HepG2 (cell line): ENCODE results near the gene FGFR4. TPM values are rescaled to one million over a fixed set of nuclear protein-coding genes. Genes with fewer than 3 reads are reported as not detected.
A peak's percentile ranks its signal among the peaks of the same experiment; 100 is the strongest.

Source experiments
- BRCA1 ChIP-seq: sonication (generic); formaldehyde crosslinking; IDR thresholded peaks from 2 replicates; pipeline ENCODE4 v1.4.0; 2020; ENCODE audit warnings: missing genetic modification reagents
- DNMT3B ChIP-seq: conservative IDR thresholded peaks from 2 replicates; pipeline ENCODE4 v1.6.1; 2016; ENCODE audit warnings: missing biosample characterization, control low read depth
- ESRRA ChIP-seq: sonication (generic); formaldehyde crosslinking; IDR thresholded peaks from 2 replicates; pipeline ENCODE4 v1.5.1; 2020; ENCODE audit warnings: mild to moderate bottlenecking, low read depth, missing genetic modification reagents
- ETV5 ChIP-seq: IDR thresholded peaks from 2 replicates; pipeline ENCODE4 v1.6.1; 2018; ENCODE audit warnings: missing biosample characterization, missing genetic modification reagents, inconsistent platforms, borderline replicate concordance
- GABPB1 ChIP-seq: IDR thresholded peaks from 2 replicates; pipeline ENCODE4 v1.6.1; 2016; ENCODE audit warnings: mild to moderate bottlenecking, missing genetic modification reagents, moderate library complexity, missing compliant biosample characterization
- GATAD2A ChIP-seq: IDR thresholded peaks from 2 replicates; pipeline ENCODE4 v1.6.1; 2016
- HDAC2 ChIP-seq: sonication (generic); formaldehyde crosslinking; IDR thresholded peaks from 2 replicates; pipeline ENCODE4 v1.4.0; 2020; ENCODE audit warnings: missing genetic modification reagents
- MBD4 ChIP-seq: IDR thresholded peaks from 2 replicates; pipeline ENCODE4 v1.6.1; 2012; ENCODE audit warnings: low read length, inconsistent platforms, borderline replicate concordance
- MED13 ChIP-seq: sonication (generic); formaldehyde crosslinking; IDR thresholded peaks from 2 replicates; pipeline ENCODE4 v1.5.0; 2020; ENCODE audit warnings: missing genetic modification reagents
- NR1H2 ChIP-seq: sonication (generic); formaldehyde crosslinking; IDR thresholded peaks from 2 replicates; pipeline ENCODE4 v1.8.1; 2022; ENCODE audit warnings: low read depth, missing genetic modification reagents, borderline replicate concordance
- TRIM24 ChIP-seq: sonication (generic); formaldehyde crosslinking; IDR thresholded peaks from 2 replicates; pipeline ENCODE4 v1.8.0; 2022; ENCODE audit warnings: mild to moderate bottlenecking, missing genetic modification reagents
- ZNF441 ChIP-seq: sonication (generic); formaldehyde crosslinking; IDR thresholded peaks from 2 replicates; pipeline ENCODE4 v1.7.0; 2021; ENCODE audit warnings: missing genetic modification reagents, borderline replicate concordance
- ZNF468 ChIP-seq: sonication (generic); formaldehyde crosslinking; IDR thresholded peaks from 2 replicates; pipeline ENCODE4 v1.8.0; 2022; ENCODE audit warnings: mild to moderate bottlenecking, moderate library complexity, missing genetic modification reagents
- ZNF678 ChIP-seq: sonication (generic); formaldehyde crosslinking; IDR thresholded peaks from 2 replicates; pipeline ENCODE4 v1.4.0; 2020; ENCODE audit warnings: mild to moderate bottlenecking, missing genetic modification reagents
- ZNF746 ChIP-seq: sonication (generic); formaldehyde crosslinking; IDR thresholded peaks from 2 replicates; pipeline ENCODE4 v1.8.0; 2022; ENCODE audit warnings: mild to moderate bottlenecking, missing genetic modification reagents
- ZNF841 ChIP-seq: sonication (generic); formaldehyde crosslinking; IDR thresholded peaks from 2 replicates; pipeline ENCODE4 v1.8.1; 2023; ENCODE audit warnings: missing genetic modification reagents, borderline replicate concordance
- ZSCAN22 ChIP-seq: sonication (generic); formaldehyde crosslinking; IDR thresholded peaks from 2 replicates; pipeline ENCODE4 v1.4.0; 2020; ENCODE audit warnings: mild to moderate bottlenecking, missing genetic modification reagents
- polyA plus RNA-seq, 8 experiments: library from polyadenylated mRNA; depleted of rRNA in 3 of 8; stranded (reverse) in 7 of 8; unstranded in 1 of 8; fragments of >200 nt; fragmentation: Illumina TruSeq in 4 of 8; extraction: Trizol in 4 of 8; gene quantifications; 2 replicates each; pipeline versions ENCODE4 v1.2.1 to v1.2.3, GENCODE V29; 2011 to 2016; ENCODE audit warnings: low read depth in 4 of 8, missing spikeins in 1 of 8, mixed read lengths in 1 of 8; ENCODE audit not compliant: insufficient read depth in 1 of 8
- total RNA-seq, 5 experiments: library from RNA; depleted of rRNA; stranded (reverse); fragments of >200 nt; fragmentation: Illumina TruSeq; extraction: Trizol; gene quantifications; 2 replicates each; pipeline ENCODE4 v1.2.3, GENCODE V29; 2016; ENCODE audit warnings: low read depth in 1 of 5
- TF ChIP-seq, protein P1 (sequence below): sonication (generic); formaldehyde crosslinking; IDR thresholded peaks from 2 replicates; pipeline ENCODE4 v1.4.0; 2020; ENCODE audit warnings: missing genetic modification reagents, mild to moderate bottlenecking, borderline replicate concordance
- TF ChIP-seq, protein P2 (sequence below): IDR thresholded peaks from 2 replicates; pipeline ENCODE4 v1.6.1; 2016; ENCODE audit warnings: low read depth, borderline replicate concordance
- TF ChIP-seq, protein P3 (sequence below): sonication (generic); formaldehyde crosslinking; conservative IDR thresholded peaks from 2 replicates; pipeline ENCODE4 v1.4.0; 2020; ENCODE audit warnings: mild to moderate bottlenecking, missing genetic modification reagents, moderate library complexity
- TF ChIP-seq, protein P4 (sequence below): sonication (generic); formaldehyde crosslinking; IDR thresholded peaks from 2 replicates; pipeline ENCODE4 v1.5.0; 2020; ENCODE audit warnings: mild to moderate bottlenecking, low read depth, missing genetic modification reagents, borderline replicate concordance
- TF ChIP-seq, protein P5 (sequence below): fragments of 450-650 bp; IDR thresholded peaks from 2 replicates; pipeline ENCODE4 v1.6.1; 2016

FGFR4 gene
- total and polyA plus RNA-seq, 2 of the 13 experiments (the other 11 are each of a cell fraction or from before 2014, with no cell fraction given): 129 to 219 TPM

DNA sequence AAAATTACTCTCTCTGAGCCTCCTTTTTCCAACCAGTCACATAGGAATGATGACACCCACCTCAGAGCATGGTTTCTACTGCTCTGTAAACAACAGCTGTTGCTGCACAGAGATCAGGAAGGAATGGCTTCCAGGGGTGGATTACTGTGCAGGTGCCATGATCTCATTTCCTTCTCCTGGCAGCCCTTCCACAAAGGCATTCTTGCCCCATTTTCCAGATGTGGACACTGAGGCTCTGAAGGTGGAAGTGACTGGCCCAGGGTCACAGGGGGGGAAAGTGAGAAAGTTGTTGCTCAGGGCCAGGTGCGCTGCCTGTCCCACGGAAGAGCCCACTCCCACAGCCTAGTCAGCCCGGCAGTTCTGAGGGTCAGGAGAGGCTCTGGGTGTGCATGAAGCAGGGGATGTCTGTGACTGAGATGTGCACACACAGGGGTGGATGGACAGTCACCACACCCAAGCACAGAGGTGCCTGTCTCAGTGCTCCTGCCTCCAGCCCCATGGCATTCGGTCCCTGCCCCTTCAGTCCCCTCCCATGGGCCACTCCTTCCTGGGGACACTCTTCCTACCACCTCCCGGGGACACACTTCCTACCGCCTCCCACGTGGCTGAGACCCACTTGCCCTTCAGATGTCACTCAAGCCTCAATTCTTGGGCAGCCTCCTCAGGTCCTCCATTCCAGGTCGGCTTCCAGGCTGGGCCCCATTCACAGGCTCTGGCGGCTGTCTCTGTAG lies 17.0 kb downstream of the FGFR4 start (continued):
- TF ChIP-seq ZNF441 (CRISPR knock-in tag): peak; percentile 77; the same call in 1 of the 2 replicates
- no peak; the same call in 1 of the 2 replicates for TF ChIP-seq HDAC2 (CRISPR knock-in tag)
- TF ChIP-seq ESRRA (CRISPR knock-in tag): no peak
- TF ChIP-seq ZNF746: no peak
- TF ChIP-seq ZNF468 (CRISPR knock-in tag): no peak
- TF ChIP-seq MBD4: no peak
- TF ChIP-seq, protein P1, sequence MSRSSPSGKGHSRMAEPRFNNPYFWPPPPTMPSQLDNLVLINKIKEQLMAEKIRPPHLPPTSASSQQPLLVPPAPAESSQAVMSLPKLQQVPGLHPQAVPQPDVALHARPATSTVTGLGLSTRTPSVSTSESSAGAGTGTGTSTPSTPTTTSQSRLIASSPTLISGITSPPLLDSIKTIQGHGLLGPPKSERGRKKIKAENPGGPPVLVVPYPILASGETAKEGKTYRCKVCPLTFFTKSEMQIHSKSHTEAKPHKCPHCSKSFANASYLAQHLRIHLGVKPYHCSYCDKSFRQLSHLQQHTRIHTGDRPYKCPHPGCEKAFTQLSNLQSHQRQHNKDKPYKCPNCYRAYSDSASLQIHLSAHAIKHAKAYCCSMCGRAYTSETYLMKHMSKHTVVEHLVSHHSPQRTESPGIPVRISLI (CRISPR knock-in tag): no peak
- TF ChIP-seq BRCA1: no peak
- TF ChIP-seq DNMT3B (CRISPR knock-in tag): no peak
- 0 out of 2 replicates have a peak, but pooled peaks have one; percentile 11 for TF ChIP-seq GATAD2A (CRISPR knock-in tag)
- TF ChIP-seq, protein P2, sequence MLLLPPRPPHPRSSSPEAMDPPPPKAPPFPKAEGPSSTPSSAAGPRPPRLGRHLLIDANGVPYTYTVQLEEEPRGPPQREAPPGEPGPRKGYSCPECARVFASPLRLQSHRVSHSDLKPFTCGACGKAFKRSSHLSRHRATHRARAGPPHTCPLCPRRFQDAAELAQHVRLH (CRISPR knock-in tag): no peak
- TF ChIP-seq, protein P3, sequence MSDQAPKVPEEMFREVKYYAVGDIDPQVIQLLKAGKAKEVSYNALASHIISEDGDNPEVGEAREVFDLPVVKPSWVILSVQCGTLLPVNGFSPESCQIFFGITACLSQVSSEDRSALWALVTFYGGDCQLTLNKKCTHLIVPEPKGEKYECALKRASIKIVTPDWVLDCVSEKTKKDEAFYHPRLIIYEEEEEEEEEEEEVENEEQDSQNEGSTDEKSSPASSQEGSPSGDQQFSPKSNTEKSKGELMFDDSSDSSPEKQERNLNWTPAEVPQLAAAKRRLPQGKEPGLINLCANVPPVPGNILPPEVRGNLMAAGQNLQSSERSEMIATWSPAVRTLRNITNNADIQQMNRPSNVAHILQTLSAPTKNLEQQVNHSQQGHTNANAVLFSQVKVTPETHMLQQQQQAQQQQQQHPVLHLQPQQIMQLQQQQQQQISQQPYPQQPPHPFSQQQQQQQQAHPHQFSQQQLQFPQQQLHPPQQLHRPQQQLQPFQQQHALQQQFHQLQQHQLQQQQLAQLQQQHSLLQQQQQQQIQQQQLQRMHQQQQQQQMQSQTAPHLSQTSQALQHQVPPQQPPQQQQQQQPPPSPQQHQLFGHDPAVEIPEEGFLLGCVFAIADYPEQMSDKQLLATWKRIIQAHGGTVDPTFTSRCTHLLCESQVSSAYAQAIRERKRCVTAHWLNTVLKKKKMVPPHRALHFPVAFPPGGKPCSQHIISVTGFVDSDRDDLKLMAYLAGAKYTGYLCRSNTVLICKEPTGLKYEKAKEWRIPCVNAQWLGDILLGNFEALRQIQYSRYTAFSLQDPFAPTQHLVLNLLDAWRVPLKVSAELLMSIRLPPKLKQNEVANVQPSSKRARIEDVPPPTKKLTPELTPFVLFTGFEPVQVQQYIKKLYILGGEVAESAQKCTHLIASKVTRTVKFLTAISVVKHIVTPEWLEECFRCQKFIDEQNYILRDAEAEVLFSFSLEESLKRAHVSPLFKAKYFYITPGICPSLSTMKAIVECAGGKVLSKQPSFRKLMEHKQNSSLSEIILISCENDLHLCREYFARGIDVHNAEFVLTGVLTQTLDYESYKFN (CRISPR knock-in tag): no peak
- TF ChIP-seq, protein P4, sequence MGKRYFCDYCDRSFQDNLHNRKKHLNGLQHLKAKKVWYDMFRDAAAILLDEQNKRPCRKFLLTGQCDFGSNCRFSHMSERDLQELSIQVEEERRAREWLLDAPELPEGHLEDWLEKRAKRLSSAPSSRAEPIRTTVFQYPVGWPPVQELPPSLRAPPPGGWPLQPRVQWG (CRISPR knock-in tag): no peak
- TF ChIP-seq ZNF678 (CRISPR knock-in tag): no peak
- TF ChIP-seq TRIM24 (CRISPR knock-in tag): no peak
- TF ChIP-seq NR1H2: no peak
- no peak for TF ChIP-seq ZSCAN22
- peak; percentile 24; the same call in 1 of the 2 replicates for TF ChIP-seq ETV5 (CRISPR knock-in tag)
- TF ChIP-seq GABPB1 (CRISPR knock-in tag): 0 out of 2 replicates have a peak, but pooled peaks have one; percentile 28
- TF ChIP-seq, protein P5, sequence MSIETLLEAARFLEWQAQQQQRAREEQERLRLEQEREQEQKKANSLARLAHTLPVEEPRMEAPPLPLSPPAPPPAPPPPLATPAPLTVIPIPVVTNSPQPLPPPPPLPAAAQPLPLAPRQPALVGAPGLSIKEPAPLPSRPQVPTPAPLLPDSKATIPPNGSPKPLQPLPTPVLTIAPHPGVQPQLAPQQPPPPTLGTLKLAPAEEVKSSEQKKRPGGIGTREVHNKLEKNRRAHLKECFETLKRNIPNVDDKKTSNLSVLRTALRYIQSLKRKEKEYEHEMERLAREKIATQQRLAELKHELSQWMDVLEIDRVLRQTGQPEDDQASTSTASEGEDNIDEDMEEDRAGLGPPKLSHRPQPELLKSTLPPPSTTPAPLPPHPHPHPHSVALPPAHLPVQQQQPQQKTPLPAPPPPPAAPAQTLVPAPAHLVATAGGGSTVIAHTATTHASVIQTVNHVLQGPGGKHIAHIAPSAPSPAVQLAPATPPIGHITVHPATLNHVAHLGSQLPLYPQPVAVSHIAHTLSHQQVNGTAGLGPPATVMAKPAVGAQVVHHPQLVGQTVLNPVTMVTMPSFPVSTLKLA: 0 out of 2 replicates have a peak, but pooled peaks have one; percentile 5
- no peak for TF ChIP-seq MED13 (CRISPR knock-in tag)
- TF ChIP-seq ZNF841: no peak
